PC-9 (cell line): Measurements from ENCODE around the gene YPEL2. TPM values are rescaled to one million over a fixed set of nuclear protein-coding genes. Genes with fewer than 3 reads are reported as not detected.

Experiments used
- BruUV-seq: library from RNA; stranded (reverse); fragments of 400-500 nt; replicated peaks from 2 replicates; lab custom pipeline; 2021; lab: Mats Ljungman, UMichigan
- CTCF ChIA-PET: fragments of 300-600 bp; sonication (Branson Sonifier 250); formaldehyde crosslinking; loops from one replicate; lab custom pipeline; 2022; ENCODE audit warnings: antibody characterized with exemption; lab: Charles Lee
- POLR2A ChIA-PET: fragments of 300-600 bp; sonication (Branson Sonifier 250); formaldehyde crosslinking; loops from one replicate; lab custom pipeline; 2022; ENCODE audit warnings: antibody characterized with exemption; ENCODE audit not compliant: unreplicated experiment; lab: Charles Lee
- DNase-seq, 2 experiments: peaks; one replicate each; pipeline versions ENCODE4 v3.0.0 to v3.0.0-alpha.2; 2015 to 2022; ENCODE audit warnings: mixed read lengths in 1 of 2
- H2AFZ ChIP-seq: fragments of 200-600 bp; sonication (generic); 2 replicates; pipeline ENCODE4 v1.8.1; 2017; ENCODE audit warnings: antibody characterized with exemption
- H3F3A ChIP-seq: fragments of 200-600 bp; sonication (generic); 2 replicates; pipeline ENCODE4 v1.8.1; 2017; ENCODE audit warnings: antibody characterized with exemption, mild to moderate bottlenecking, low read depth; ENCODE audit not compliant: insufficient read depth
- H3K27ac ChIP-seq: fragments of 200-600 bp; sonication (generic); 2 replicates; pipeline ENCODE4 v1.6.1; 2016; ENCODE audit warnings: mixed run types
- H3K27me3 ChIP-seq: fragments of 200-600 bp; sonication (generic); 2 replicates; pipeline ENCODE4 v1.6.1; 2016; ENCODE audit warnings: low read depth, mixed run types; ENCODE audit not compliant: insufficient read depth
- H3K36me3 ChIP-seq: fragments of 200-600 bp; sonication (generic); 2 replicates; pipeline ENCODE4 v1.6.1; 2016; ENCODE audit warnings: low read depth, mixed run types
- H3K4me1 ChIP-seq: fragments of 200-600 bp; sonication (generic); replicated peaks from 2 replicates; pipeline ENCODE4 v1.6.1; 2016; ENCODE audit warnings: mixed run types; ENCODE audit not compliant: insufficient read depth
- H3K4me2 ChIP-seq: fragments of 200-600 bp; sonication (generic); 2 replicates; pipeline ENCODE4 v1.6.1; 2017; ENCODE audit warnings: mixed run types
- H3K4me3 ChIP-seq: fragments of 200-600 bp; sonication (generic); 2 replicates; pipeline ENCODE4 v1.6.1; 2016; ENCODE audit warnings: mixed run types
- H3K79me2 ChIP-seq: fragments of 200-600 bp; sonication (generic); 2 replicates; pipeline ENCODE4 v1.6.1; 2017; ENCODE audit warnings: low read depth, mixed run types
- H3K9me2 ChIP-seq: fragments of 200-600 bp; sonication (generic); 2 replicates; pipeline ENCODE4 v1.8.1; 2017; ENCODE audit warnings: mild to moderate bottlenecking; ENCODE audit not compliant: insufficient read depth
- H3K9me3 ChIP-seq: fragments of 200-600 bp; sonication (generic); 2 replicates; pipeline ENCODE4 v1.8.1; 2016; ENCODE audit warnings: low read depth; ENCODE audit not compliant: insufficient read depth
- H4K20me1 ChIP-seq: fragments of 200-600 bp; sonication (generic); 2 replicates; pipeline ENCODE4 v1.8.1; 2017; ENCODE audit not compliant: insufficient read depth
- CTCF ChIP-seq: fragments of 200-600 bp; sonication (generic); conservative IDR thresholded peaks from 2 replicates; pipeline ENCODE4 v1.6.1; 2017; ENCODE audit warnings: mixed run types, antibody characterized with exemption, mild to moderate bottlenecking, moderate library complexity
- EZH2 ChIP-seq: fragments of 200-600 bp; sonication (generic); IDR thresholded peaks from 2 replicates; pipeline ENCODE4 v1.8.0; 2017; ENCODE audit warnings: antibody characterized with exemption, low read depth
- intact Hi-C: fragments of 100-400 bp; cut with micrococcal nuclease; formaldehyde crosslinking; loops from one replicate; pipeline ENCODE4 v1.10.0; 2022; ENCODE audit not compliant: unreplicated experiment
- total RNA-seq: library from RNA; stranded (reverse); gene quantifications from 2 replicates; pipeline ENCODE4 v1.2.3, GENCODE V29; 2021

Gene YPEL2
- total RNA-seq, 1 experiment from 2014 or later = 12.9 TPM

- H3K36me3 ChIP-seq = no peaks in the 10 kb centered on the region
- no peak for TF ChIP-seq CTCF
- TF ChIP-seq EZH2 = no peak
- CTCF ChIA-PET = no interaction called here
- no TSS peak for BruUV-seq
- H3K27ac ChIP-seq = no peak overlapping the region
- H3K79me2 ChIP-seq = no peaks in the 10 kb centered on the region
- H3F3A ChIP-seq = peaks cover 25% of the 10 kb centered on the region
- H2AFZ ChIP-seq = no peak overlapping the region
- H3K4me2 ChIP-seq = no peak overlapping the region
- POLR2A ChIA-PET = interaction anchor here (0.6 kb wide), 1 partner anchor 182 kb away, joined by 7 read pairs; no protein-coding TSS in a partner anchor
- no peaks in the 10 kb centered on the region for H3K9me2 ChIP-seq
- H3K9me3 ChIP-seq = no peaks in the 10 kb centered on the region
- intact Hi-C loops = no loop called here
- H3K27me3 ChIP-seq = no peaks in the 10 kb centered on the region
- no peak overlapping the region for H3K4me3 ChIP-seq
- no peak for DNase-seq
- H3K4me1 ChIP-seq = peaks cover 23% of the 10 kb centered on the region
- H4K20me1 ChIP-seq = no peaks in the 10 kb centered on the region
These were observed 4.1 kb upstream of the YPEL2 start for GRCh38 chr17:59327121-59327980.

GRCh38 chr17:59327981-59328290 lies 3.5 kb upstream of the YPEL2 start:
- CTCF ChIA-PET = no interaction called here
- DNase-seq = no peak
- H2AFZ ChIP-seq = no peak overlapping the region

GRCh38 chr17:59328601-59329000 lies 2.9 kb upstream of the YPEL2 start:
- H3K79me2 ChIP-seq = peaks cover 1% of the 10 kb centered on the region; the same call in 1 of the 2 replicates
- CTCF ChIA-PET = no interaction called here
- H3K36me3 ChIP-seq = no peaks in the 10 kb centered on the region
- POLR2A ChIA-PET = no interaction called here
- DNase-seq = no peak
- intact Hi-C loops = no loop called here
- no peak for TF ChIP-seq EZH2
- TF ChIP-seq CTCF = no peak
- H3F3A ChIP-seq = peaks cover 32% of the 10 kb centered on the region
- no peak overlapping the region for H3K27ac ChIP-seq
- H3K4me2 ChIP-seq = no peak overlapping the region
- H3K27me3 ChIP-seq = no peaks in the 10 kb centered on the region
- H3K9me3 ChIP-seq = no peaks in the 10 kb centered on the region
- H3K4me1 ChIP-seq = peaks cover 31% of the 10 kb centered on the region
- H3K4me3 ChIP-seq = no peak overlapping the region
- no peak overlapping the region for H2AFZ ChIP-seq
- no TSS peak for BruUV-seq
- no peaks in the 10 kb centered on the region for H3K9me2 ChIP-seq
- 0 out of 2 replicates have a peak, but pooled peaks cover 3% of the 10 kb centered on the region for H4K20me1 ChIP-seq

More at GRCh38 chr17:59327981-59328290, 3.5 kb upstream of the YPEL2 start:
- TF ChIP-seq CTCF = no peak
- H3K4me3 ChIP-seq = no peak overlapping the region
- BruUV-seq = no TSS peak
- no peaks in the 10 kb centered on the region for H3K36me3 ChIP-seq
- peaks cover 31% of the 10 kb centered on the region for H3F3A ChIP-seq
- H3K9me2 ChIP-seq = no peaks in the 10 kb centered on the region
- POLR2A ChIA-PET = interaction anchor here (0.6 kb wide), 1 partner anchor 181 kb away, joined by 7 read pairs; no protein-coding TSS in a partner anchor
- no peak overlapping the region for H3K4me2 ChIP-seq
- no peaks in the 10 kb centered on the region for H3K27me3 ChIP-seq
- intact Hi-C loops = no loop called here
- peaks cover 24% of the 10 kb centered on the region for H3K4me1 ChIP-seq
- no peaks in the 10 kb centered on the region for H4K20me1 ChIP-seq
- H3K79me2 ChIP-seq = no peaks in the 10 kb centered on the region
- H3K27ac ChIP-seq = no peak overlapping the region
- no peaks in the 10 kb centered on the region for H3K9me3 ChIP-seq
